Dendritic cell treated with granulocyte-macrophage colony-stimulating factor and Interleukin-4, amounts not matched to agents 40 ng/mL and 50 ng/mL, for 4 days (primary cell): Measurements from ENCODE around the gene ZBTB34.

Experiments
- H3K27ac Mint-ChIP-seq: one replicate; pipeline ENCODE4 v1.8.0; 2022; ENCODE audit warnings: mild to moderate bottlenecking, mixed read lengths
- H3K27me3 Mint-ChIP-seq: one replicate; pipeline ENCODE4 v1.8.0; 2022; ENCODE audit warnings: mild to moderate bottlenecking, mixed read lengths
- H3K36me3 Mint-ChIP-seq: one replicate; pipeline ENCODE4 v1.8.0; 2022; ENCODE audit warnings: low read depth, mixed read lengths
- H3K4me1 Mint-ChIP-seq: one replicate; pipeline ENCODE4 v1.8.0; 2022; ENCODE audit warnings: low read depth, mixed read lengths
- H3K4me3 Mint-ChIP-seq: one replicate; pipeline ENCODE4 v1.8.0; 2022; ENCODE audit warnings: mild to moderate bottlenecking, moderate library complexity, mixed read lengths
- H3K9me3 Mint-ChIP-seq: one replicate; pipeline ENCODE4 v1.8.0; 2022; ENCODE audit warnings: mixed read lengths
- intact Hi-C: fragments of 100-400 bp; cut with micrococcal nuclease; formaldehyde crosslinking; loops from one replicate; pipeline ENCODE4 v1.15.0; 2022

Gene ZBTB34

GRCh38 chr9:126853667-126854066 is 6.8 kb upstream of the ZBTB34 start:
- H3K9me3 Mint-ChIP-seq, result no peaks in the 10 kb centered on the region
- no peaks in the 10 kb centered on the region for H3K36me3 Mint-ChIP-seq
- H3K4me1 Mint-ChIP-seq, result no peaks in the 10 kb centered on the region
- no peak overlapping the region for H3K4me3 Mint-ChIP-seq
- intact Hi-C loops, result no loop called here
- peaks cover 9% of the 10 kb centered on the region for H3K27me3 Mint-ChIP-seq
- H3K27ac Mint-ChIP-seq, result no peak overlapping the region

- intact Hi-C loops, result no loop called here
- Mint-ChIP-seq H3K27ac (no peak overlapping the region), H3K27me3 (peaks cover 7% of the 10 kb centered on the region)
Observed at GRCh38 chr9:126854734-126855133, 5.7 kb upstream of the ZBTB34 start.

GRCh38 chr9:126856326-126856877 is 4.0 kb upstream of the ZBTB34 start:
- H3K27me3 Mint-ChIP-seq, result peaks cover 5% of the 10 kb centered on the region
- H3K27ac Mint-ChIP-seq, result no peak overlapping the region
- peaks cover 12% of the 10 kb centered on the region for H3K4me1 Mint-ChIP-seq
- H3K36me3 Mint-ChIP-seq, result peaks cover under 1% of the 10 kb centered on the region
- intact Hi-C loops, result no loop called here
- H3K4me3 Mint-ChIP-seq, result no peak overlapping the region
- H3K9me3 Mint-ChIP-seq, result no peaks in the 10 kb centered on the region

More at GRCh38 chr9:126854734-126855133, 5.7 kb upstream of the ZBTB34 start:
- H3K9me3 Mint-ChIP-seq, result no peaks in the 10 kb centered on the region
- no peak overlapping the region for H3K4me3 Mint-ChIP-seq
- no peaks in the 10 kb centered on the region for H3K36me3 Mint-ChIP-seq
- peaks cover 6% of the 10 kb centered on the region for H3K4me1 Mint-ChIP-seq

- Mint-ChIP-seq H3K9me3 (no peaks in the 10 kb centered on the region), H3K27ac (peak overlapping the region; percentile 14), H3K4me1 (peaks cover 22% of the 10 kb centered on the region), H3K27me3 (peaks cover 4% of the 10 kb centered on the region), H3K36me3 (peaks cover 8% of the 10 kb centered on the region), H3K4me3 (no peak overlapping the region)
- intact Hi-C loops, result no loop called here
Observed at GRCh38 chr9:126857261-126857960, 3.0 kb upstream of the ZBTB34 start.

GRCh38 chr9:126859111-126859510 is 1.3 kb upstream of the ZBTB34 start:
- Mint-ChIP-seq H3K9me3 (no peaks in the 10 kb centered on the region), H3K4me1 (peaks cover 31% of the 10 kb centered on the region), H3K27ac (no peak overlapping the region), H3K36me3 (peaks cover 10% of the 10 kb centered on the region), H3K4me3 (no peak overlapping the region), H3K27me3 (no peaks in the 10 kb centered on the region)
- intact Hi-C loops, result no loop called here

- Mint-ChIP-seq H3K4me1 (peaks cover 44% of the 10 kb centered on the region), H3K9me3 (no peaks in the 10 kb centered on the region), H3K4me3 (peak overlapping the region; percentile 83), H3K36me3 (peaks cover 28% of the 10 kb centered on the region), H3K27me3 (no peaks in the 10 kb centered on the region), H3K27ac (peak overlapping the region; percentile 83)
- intact Hi-C loops, result loop anchor here (1.0 kb wide), 1 partner anchor 53 kb away; the partner anchor contains the start of gene RALGPS1
Observed at GRCh38 chr9:126860757-126861466, 473 bp downstream of the ZBTB34 start.

GRCh38 chr9:126861707-126862103 is 1.3 kb downstream of the ZBTB34 start:
- intact Hi-C loops, result no loop called here
- peaks cover 50% of the 10 kb centered on the region for H3K4me1 Mint-ChIP-seq
- peak overlapping the region; percentile 83 for H3K4me3 Mint-ChIP-seq
- no peaks in the 10 kb centered on the region for H3K9me3 Mint-ChIP-seq
- no peaks in the 10 kb centered on the region for H3K27me3 Mint-ChIP-seq
- H3K27ac Mint-ChIP-seq, result peak overlapping the region; percentile 71
- peaks cover 36% of the 10 kb centered on the region for H3K36me3 Mint-ChIP-seq

- H3K36me3 Mint-ChIP-seq, result peaks cover 41% of the 10 kb centered on the region
- H3K4me1 Mint-ChIP-seq, result peaks cover 56% of the 10 kb centered on the region
- intact Hi-C loops, result no loop called here
- H3K9me3 Mint-ChIP-seq, result no peaks in the 10 kb centered on the region
- H3K27ac Mint-ChIP-seq, result peak overlapping the region; percentile 71
- no peaks in the 10 kb centered on the region for H3K27me3 Mint-ChIP-seq
- peak overlapping the region; percentile 83 for H3K4me3 Mint-ChIP-seq
Observed at GRCh38 chr9:126862104-126862761, 1.8 kb downstream of the ZBTB34 start.

GRCh38 chr9:126864771-126865170 is 4.3 kb downstream of the ZBTB34 start:
- Mint-ChIP-seq H3K27ac (no peak overlapping the region), H3K27me3 (no peaks in the 10 kb centered on the region), H3K9me3 (no peaks in the 10 kb centered on the region), H3K4me1 (peaks cover 73% of the 10 kb centered on the region), H3K36me3 (peaks cover 66% of the 10 kb centered on the region), H3K4me3 (no peak overlapping the region)
- intact Hi-C loops, result no loop called here

- peaks cover 66% of the 10 kb centered on the region for H3K4me1 Mint-ChIP-seq
- H3K27ac Mint-ChIP-seq, result no peak overlapping the region
- no peaks in the 10 kb centered on the region for H3K9me3 Mint-ChIP-seq
- H3K27me3 Mint-ChIP-seq, result no peaks in the 10 kb centered on the region
- intact Hi-C loops, result no loop called here
- H3K36me3 Mint-ChIP-seq, result peaks cover 82% of the 10 kb centered on the region
- no peak overlapping the region for H3K4me3 Mint-ChIP-seq
Observed at GRCh38 chr9:126869368-126869767, 8.9 kb downstream of the ZBTB34 start.

GRCh38 chr9:126872516-126872915 is 12.1 kb downstream of the ZBTB34 start:
- peaks cover 66% of the 10 kb centered on the region for H3K36me3 Mint-ChIP-seq
- H3K4me3 Mint-ChIP-seq, result no peak overlapping the region
- peak overlapping the region; percentile 46 for H3K27ac Mint-ChIP-seq
- H3K9me3 Mint-ChIP-seq, result no peaks in the 10 kb centered on the region
- intact Hi-C loops, result no loop called here
- H3K4me1 Mint-ChIP-seq, result peaks cover 55% of the 10 kb centered on the region
- H3K27me3 Mint-ChIP-seq, result no peaks in the 10 kb centered on the region

- H3K36me3 Mint-ChIP-seq, result peaks cover 66% of the 10 kb centered on the region
- intact Hi-C loops, result no loop called here
- H3K9me3 Mint-ChIP-seq, result no peaks in the 10 kb centered on the region
- peak overlapping the region; percentile 7 for H3K27ac Mint-ChIP-seq
- H3K4me1 Mint-ChIP-seq, result peaks cover 34% of the 10 kb centered on the region
- H3K4me3 Mint-ChIP-seq, result no peak overlapping the region
- H3K27me3 Mint-ChIP-seq, result no peaks in the 10 kb centered on the region
Observed at GRCh38 chr9:126874546-126875314, 14.3 kb downstream of the ZBTB34 start.

GRCh38 chr9:126875756-126876510 is 15.5 kb downstream of the ZBTB34 start:
- Mint-ChIP-seq H3K36me3 (peaks cover 74% of the 10 kb centered on the region), H3K27ac (no peak overlapping the region), H3K27me3 (no peaks in the 10 kb centered on the region), H3K4me1 (peaks cover 32% of the 10 kb centered on the region), H3K9me3 (no peaks in the 10 kb centered on the region), H3K4me3 (no peak overlapping the region)
- intact Hi-C loops, result no loop called here
